ENCODE data around the gene MRPL24. TPM values are rescaled to one million over a fixed set of nuclear protein-coding genes. Genes with fewer than 3 reads are reported as not detected.

MRPL24 gene
- total and polyA plus RNA-seq, 2 of the 8 experiments (the other 6 are each of a cell fraction or from before 2014, with no cell fraction given): 29.7 to 35.2 TPM

- no peak for TF ChIP-seq SIX5 (IDR thresholded peaks at IDR 0.05; ENCODE audit: low read depth, low read length)
- TF ChIP-seq, protein P1, sequence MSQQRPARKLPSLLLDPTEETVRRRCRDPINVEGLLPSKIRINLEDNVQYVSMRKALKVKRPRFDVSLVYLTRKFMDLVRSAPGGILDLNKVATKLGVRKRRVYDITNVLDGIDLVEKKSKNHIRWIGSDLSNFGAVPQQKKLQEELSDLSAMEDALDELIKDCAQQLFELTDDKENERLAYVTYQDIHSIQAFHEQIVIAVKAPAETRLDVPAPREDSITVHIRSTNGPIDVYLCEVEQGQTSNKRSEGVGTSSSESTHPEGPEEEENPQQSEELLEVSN (IDR thresholded peaks at IDR 0.05): 0 out of 2 replicates have a peak, but pooled peaks have one; percentile 23
- no peak for TF ChIP-seq BRCA1 (IDR thresholded peaks at IDR 0.05; ENCODE audit: low read depth, low read length)
- TF ChIP-seq SIRT6 (IDR thresholded peaks at IDR 0.05; ENCODE audit: low read length): no peak
- TF ChIP-seq PHF8 (conservative IDR thresholded peaks at IDR 0.05; ENCODE audit: low read depth, low read length): 0 out of 2 replicates have a peak, but pooled peaks have one; percentile 10
- TF ChIP-seq ZNF274 (IDR thresholded peaks at IDR 0.05; ENCODE audit: borderline replicate concordance, extremely low read depth, low read length): no peak
- TF ChIP-seq KDM1A (IDR thresholded peaks at IDR 0.05; ENCODE audit: borderline replicate concordance, low read length): no peak
- TF ChIP-seq CHD2 (IDR thresholded peaks at IDR 0.05; ENCODE audit: low read length): no peak
- TF ChIP-seq CREB1 (IDR thresholded peaks at IDR 0.05): peak; percentile 33; the same call in 1 of the 2 replicates
- no peak; the same call in 1 of the 2 replicates for TF ChIP-seq BACH1 (IDR thresholded peaks at IDR 0.05; ENCODE audit: low read length)
- no peak for TF ChIP-seq RFX5 (IDR thresholded peaks at IDR 0.05; ENCODE audit: borderline replicate concordance, low read depth, low read length)
- no peak for TF ChIP-seq GTF2F1 (IDR thresholded peaks at IDR 0.05; ENCODE audit: borderline replicate concordance, low read depth, low read length)
- TF ChIP-seq SP1 (IDR thresholded peaks at IDR 0.05; ENCODE audit: low read depth, low read length): 0 out of 2 replicates have a peak, but pooled peaks have one; percentile 17
- peak; percentile 61; the same call in 1 of the 2 replicates for TF ChIP-seq JUND (IDR thresholded peaks at IDR 0.05; ENCODE audit: low read length)
- TF ChIP-seq, protein P2, sequence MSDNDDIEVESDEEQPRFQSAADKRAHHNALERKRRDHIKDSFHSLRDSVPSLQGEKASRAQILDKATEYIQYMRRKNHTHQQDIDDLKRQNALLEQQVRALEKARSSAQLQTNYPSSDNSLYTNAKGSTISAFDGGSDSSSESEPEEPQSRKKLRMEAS (IDR thresholded peaks at IDR 0.05): peak; percentile 73; the same call in 1 of the 2 replicates
- no peak for TF ChIP-seq NRF1 (IDR thresholded peaks at IDR 0.05; ENCODE audit: low read depth, low read length)
- no peak for TF ChIP-seq CEBPB (IDR thresholded peaks at IDR 0.05; ENCODE audit: low read depth, low read length)
- peak; percentile 30 to 87; a peak in 1 of 4 replicates for TF ChIP-seq HDAC2 (IDR thresholded peaks at IDR 0.05; ENCODE audit: borderline replicate concordance in 1 of 2, low read depth in 2 of 2, low read length in 2 of 2)
- TF ChIP-seq TBP (IDR thresholded peaks at IDR 0.05; ENCODE audit: low read depth, low read length): peak; percentile 39; the same call in 1 of the 2 replicates
- no peak for TF ChIP-seq USF2 (IDR thresholded peaks at IDR 0.05; ENCODE audit: low read length)
- peak; percentile 99 for TF ChIP-seq EGR1 (IDR thresholded peaks at IDR 0.05; ENCODE audit: borderline replicate concordance, low read depth, low read length)
- peak; percentile 54 for TF ChIP-seq CTBP2 (IDR thresholded peaks at IDR 0.05; ENCODE audit: borderline replicate concordance, insufficient read depth, insufficient read length, low read length)
- no peak for TF ChIP-seq EZH2 (IDR thresholded peaks at IDR 0.05; ENCODE audit: low read depth, low read length, severe bottlenecking)
Observed at GRCh38 chr1:156705918-156706656, 34.8 kb downstream of the MRPL24 start (continued).

Data from H1 (cell line).